ENCODE measurements around the gene CPA5.

- no peak for TF ChIP-seq CTCF (IDR thresholded peaks at IDR 0.05; ENCODE audit: insufficient read depth, low read length)
- TF ChIP-seq SPI1 (IDR thresholded peaks at IDR 0.05; ENCODE audit: borderline replicate concordance, low read depth) = no peak
- no peak for TF ChIP-seq POLR2AphosphoS5 (IDR thresholded peaks at IDR 0.05; ENCODE audit: low read depth)
- TF ChIP-seq REST (IDR thresholded peaks at IDR 0.05; ENCODE audit: insufficient replicate concordance, low read depth) = no peak
These were observed 2.7 kb upstream of the CPA5 start for GRCh38 chr7:130341882-130342281.
